Naive thymus-derived CD4-positive, alpha-beta T cell (primary cell): ENCODE measurements around the gene SCYL1. TPM values are rescaled to one million over a fixed set of nuclear protein-coding genes. Genes with fewer than 3 reads are reported as not detected.

Source experiments
- ATAC-seq: fragments of 150-1000 bp; cut with Tn5 transposase; 2 replicates; pipeline ENCODE4 v1.10.0; 2021; ENCODE audit warnings: mild to moderate bottlenecking, moderate library complexity
- CTCF ChIA-PET: fragments of 350-600 bp; sonication (Branson Sonifier 250); formaldehyde crosslinking; loops from one replicate; lab custom pipeline; 2021; ENCODE audit warnings: antibody characterized with exemption; lab: Charles Lee
- POLR2A ChIA-PET: fragments of 350-600 bp; sonication (Branson Sonifier 250); formaldehyde crosslinking; loops from one replicate; lab custom pipeline; 2021; ENCODE audit warnings: antibody characterized with exemption, inconsistent platforms; lab: Charles Lee
- DNase-seq, 9 donors: peaks; one replicate each; pipeline versions ENCODE4 v3.0.0 to v3.0.0-alpha.2; 2020 to 2022; ENCODE audit warnings: mixed read lengths in 1 of 9
- H3K27ac ChIP-seq: one replicate; pipeline ENCODE4 v1.7.0; 2013; ENCODE audit warnings: mild to moderate bottlenecking, low read depth, low read length, moderate library complexity
- H3K27me3 ChIP-seq, 2 donors: one replicate each; pipeline ENCODE4 v1.7.0; 2013; ENCODE audit warnings: low read length in 2 of 2, mild to moderate bottlenecking in 2 of 2, moderate library complexity in 2 of 2; ENCODE audit not compliant: control insufficient read depth in 2 of 2, insufficient read depth in 2 of 2
- H3K36me3 ChIP-seq, 3 experiments: 1 replicate in 2 of 3; 2 replicates in 1 of 3; pipeline ENCODE4 v1.7.0; 2013; ENCODE audit warnings: low read length in 3 of 3, mild to moderate bottlenecking in 3 of 3, moderate library complexity in 1 of 3; ENCODE audit not compliant: insufficient read depth in 3 of 3, control insufficient read depth in 2 of 3
- H3K4me1 ChIP-seq, 2 donors: one replicate each; pipeline ENCODE4 v1.7.0; 2013; ENCODE audit warnings: low read length in 2 of 2, mild to moderate bottlenecking in 2 of 2, moderate library complexity in 1 of 2; ENCODE audit not compliant: control insufficient read depth in 2 of 2, insufficient read depth in 2 of 2
- H3K4me3 ChIP-seq: 2 replicates; pipeline ENCODE4 v1.7.0; 2013; ENCODE audit warnings: mild to moderate bottlenecking, low read length
- H3K9me3 ChIP-seq, 3 experiments: 1 replicate in 2 of 3; 2 replicates in 1 of 3; pipeline ENCODE4 v1.7.0; 2013; ENCODE audit warnings: low read length in 3 of 3; ENCODE audit not compliant: control insufficient read depth in 2 of 3
- H3K27ac Mint-ChIP-seq, 9 donors: one replicate each; pipeline ENCODE4 v1.8.0; 2020 to 2022; ENCODE audit warnings: mixed read lengths in 9 of 9, mild to moderate bottlenecking in 8 of 9, moderate library complexity in 5 of 9, inconsistent platforms in 2 of 9
- H3K27me3 Mint-ChIP-seq, 5 donors: one replicate each; pipeline ENCODE4 v1.8.0; 2021 to 2022; ENCODE audit warnings: mixed read lengths in 5 of 5, mild to moderate bottlenecking in 1 of 5
- H3K36me3 Mint-ChIP-seq, 5 donors: one replicate each; pipeline ENCODE4 v1.8.0; 2020 to 2022; ENCODE audit warnings: mixed read lengths in 5 of 5, mild to moderate bottlenecking in 3 of 5, inconsistent platforms in 1 of 5
- H3K4me1 Mint-ChIP-seq, 7 donors: one replicate each; pipeline ENCODE4 v1.8.0; 2020 to 2022; ENCODE audit warnings: mixed read lengths in 7 of 7, mild to moderate bottlenecking in 3 of 7, inconsistent platforms in 1 of 7
- H3K4me3 Mint-ChIP-seq, 10 donors: one replicate each; pipeline ENCODE4 v1.8.0; 2020 to 2022; ENCODE audit warnings: mild to moderate bottlenecking in 10 of 10, mixed read lengths in 10 of 10, moderate library complexity in 6 of 10, inconsistent platforms in 2 of 10
- H3K9me3 Mint-ChIP-seq, 11 donors: one replicate each; pipeline ENCODE4 v1.8.0; 2020 to 2022; ENCODE audit warnings: mixed read lengths in 11 of 11, mild to moderate bottlenecking in 4 of 11, inconsistent platforms in 1 of 11, moderate library complexity in 1 of 11
- intact Hi-C, 2 donors: fragments of 100-400 bp; cut with micrococcal nuclease; formaldehyde crosslinking; loops; one replicate each; pipeline ENCODE4 v1.15.1; 2023
- polyA plus RNA-seq, 2 donors: library from polyadenylated mRNA; unstranded; fragments of 300-500 nt; fragmentation: Illumina TruSeq; gene quantifications; one replicate each; pipeline ENCODE4 v1.2.3, GENCODE V29; 2021
- total RNA-seq, 6 experiments: library from RNA in 5 of 6; stranded (reverse) in 5 of 6; gene quantifications; 1 replicate in 5 of 6; 2 replicates in 1 of 6; pipeline ENCODE4 v1.2.3 and lab custom pipeline; 2021 to 2026

Gene SCYL1
- total and polyA plus RNA-seq, 7 experiments from 2014 or later = 27.0 to 79.8 (median 69.1) TPM

GRCh38 chr11:65537296-65537597, 12.4 kb downstream of the SCYL1 start:
- Histone ChIP-seq H3K27ac (no peak overlapping the region), H3K4me1 (peaks cover 12 to 18% of the 10 kb centered on the region in 2 donors), H3K4me3 (no peak overlapping the region), H3K9me3 (no peaks in the 10 kb centered on the region), H3K27me3 (no peaks in the 10 kb centered on the region), H3K36me3 (peaks cover 0 to 54% (median 4%) of the 10 kb centered on the region in 3 experiments)
- Mint-ChIP-seq H3K27me3 (no peaks in the 10 kb centered on the region), H3K4me1 (peaks cover 5 to 17% (median 10%) of the 10 kb centered on the region in 7 donors), H3K9me3 (no peaks in the 10 kb centered on the region), H3K27ac (peak overlapping the region in 1 of 9 donors; percentile 38), H3K4me3 (peak overlapping the region in 3 of 10 donors; percentile 35 to 61 (median 60)), H3K36me3 (peaks cover 0 to 5% (median 4%) of the 10 kb centered on the region in 5 donors)
- CTCF ChIA-PET = interaction anchor here (1.0 to 9.8 kb wide), 3 partner anchors 13 to 53 kb away, joined by 3 to 126 read pairs (median 5); partner anchors contain the start of genes KCNK7 and SCYL1
- intact Hi-C loops = no loop called here
- ATAC-seq (no peak), DNase-seq (no peak)
- POLR2A ChIA-PET = interaction anchor here (0.8 to 1.8 kb wide), 5 partner anchors 12 to 52 kb away, joined by 3 to 10 read pairs (median 4); partner anchors contain the start of genes FAM89B and SCYL1

- Mint-ChIP-seq H3K9me3 (no peaks in the 10 kb centered on the region), H3K27ac (peak overlapping the region in 1 of 9 donors; percentile 38), H3K4me3 (peak overlapping the region in 5 of 10 donors; percentile 35 to 61 (median 49)), H3K36me3 (peaks cover 0 to 5% (median 4%) of the 10 kb centered on the region in 5 donors), H3K27me3 (no peaks in the 10 kb centered on the region), H3K4me1 (peaks cover 5 to 18% (median 13%) of the 10 kb centered on the region in 7 donors)
- ATAC-seq (no peak), DNase-seq (no peak)
- Histone ChIP-seq H3K27ac (no peak overlapping the region), H3K4me1 (peaks cover 12 to 18% of the 10 kb centered on the region in 2 donors), H3K4me3 (no peak overlapping the region), H3K27me3 (no peaks in the 10 kb centered on the region), H3K9me3 (no peaks in the 10 kb centered on the region), H3K36me3 (peaks cover 0 to 50% (median 4%) of the 10 kb centered on the region in 3 experiments)
- CTCF ChIA-PET = interaction anchor here (0.6 to 9.8 kb wide), 3 partner anchors 13 to 430 kb away, joined by 3 to 126 read pairs (median 5); partner anchors contain the start of genes KCNK7 and SCYL1
- intact Hi-C loops = no loop called here
- POLR2A ChIA-PET = interaction anchor here (0.8 to 4.9 kb wide), 6 partner anchors 12 to 50 kb away, joined by 3 to 48 read pairs (median 4); partner anchors contain the start of genes EHBP1L1, FAM89B and SCYL1
Observed at GRCh38 chr11:65537620-65538231, 12.8 kb downstream of the SCYL1 start.

- CTCF ChIA-PET = interaction anchor here (0.6 to 9.8 kb wide), 3 partner anchors 14 to 430 kb away, joined by 3 to 126 read pairs (median 5); partner anchors contain the start of genes KCNK7 and SCYL1
- Mint-ChIP-seq H3K9me3 (no peaks in the 10 kb centered on the region), H3K4me1 (peaks cover 5 to 20% (median 14%) of the 10 kb centered on the region in 7 donors), H3K27me3 (no peaks in the 10 kb centered on the region), H3K4me3 (peak overlapping the region in 6 of 10 donors; percentile 23 to 76 (median 46)), H3K36me3 (peaks cover 0 to 6% (median 4%) of the 10 kb centered on the region in 5 donors), H3K27ac (peak overlapping the region in 1 of 9 donors; percentile 56)
- Histone ChIP-seq H3K27me3 (no peaks in the 10 kb centered on the region), H3K27ac (no peak overlapping the region), H3K4me3 (no peak overlapping the region), H3K4me1 (peaks cover 12 to 18% of the 10 kb centered on the region in 2 donors), H3K36me3 (peaks cover 0 to 50% (median 4%) of the 10 kb centered on the region in 3 experiments), H3K9me3 (no peaks in the 10 kb centered on the region)
- no peak for DNase-seq
- intact Hi-C loops = no loop called here
- POLR2A ChIA-PET = interaction anchor here (1.5 to 4.9 kb wide), 2 partner anchors 13 to 37 kb away, joined by 3 to 48 read pairs; partner anchors contain the start of genes EHBP1L1 and SCYL1
- no peak for ATAC-seq
Observed at GRCh38 chr11:65538232-65538914, 13.5 kb downstream of the SCYL1 start.

GRCh38 chr11:65538915-65539743, 14.2 kb downstream of the SCYL1 start:
- H3K4me3 Mint-ChIP-seq = peak overlapping the region in 1 of 10 donors; percentile 81
- peaks cover 12 to 18% of the 10 kb centered on the region in 2 donors for H3K4me1 ChIP-seq

GRCh38 chr11:65539744-65540289, 14.9 kb downstream of the SCYL1 start:
- Histone ChIP-seq H3K9me3 (no peaks in the 10 kb centered on the region), H3K27ac (peak overlapping the region; percentile 74), H3K4me3 (peak overlapping the region; percentile 71), H3K36me3 (peaks cover 0 to 49% (median 4%) of the 10 kb centered on the region in 3 experiments), H3K4me1 (peaks cover 12 to 18% of the 10 kb centered on the region in 2 donors), H3K27me3 (no peaks in the 10 kb centered on the region)
- Mint-ChIP-seq H3K4me1 (peaks cover 12 to 26% (median 19%) of the 10 kb centered on the region in 7 donors), H3K36me3 (peaks cover 0 to 8% (median 0%) of the 10 kb centered on the region in 5 donors), H3K27me3 (no peaks in the 10 kb centered on the region), H3K27ac (peak overlapping the region in 7 of 9 donors; percentile 48 to 92 (median 83)), H3K4me3 (peak overlapping the region; percentile 81 to 90 (median 84)), H3K9me3 (no peaks in the 10 kb centered on the region)
- CTCF ChIA-PET = interaction anchor here (0.7 to 9.8 kb wide), 12 partner anchors 9 to 73 kb away, joined by 3 to 126 read pairs (median 6); partner anchors contain the start of genes EHBP1L1, FAM89B, KCNK7 and ZNRD2
- DNase-seq = peak in 1 of 9 donors; percentile 41
- intact Hi-C loops = loop anchor here (1.0 to 10.0 kb wide), 15 partner anchors 13 to 315 kb away; partner anchors contain the start of genes PCNX3 (in 2 of the 2), SCYL1 (in 2 of the 2), CFL1 (in 1 of the 2) and FRMD8 (in 1 of the 2)
- peak; percentile 82 for ATAC-seq
- POLR2A ChIA-PET = interaction anchor here (0.6 to 14.3 kb wide), 19 partner anchors 9 to 321 kb away, joined by 3 to 186 read pairs (median 10); partner anchors contain the start of genes EHBP1L1, FAM89B, LTBP3 and MALAT1

More at GRCh38 chr11:65538915-65539743, 14.2 kb downstream of the SCYL1 start:
- ATAC-seq (no peak), DNase-seq (no peak)
- CTCF ChIA-PET = interaction anchor here (0.7 to 9.8 kb wide), 8 partner anchors 10 to 51 kb away, joined by 3 to 126 read pairs (median 11); partner anchors contain the start of genes FAM89B, KCNK7 and ZNRD2
- Histone ChIP-seq H3K36me3 (peaks cover 0 to 49% (median 4%) of the 10 kb centered on the region in 3 experiments), H3K9me3 (no peaks in the 10 kb centered on the region), H3K4me3 (no peak overlapping the region), H3K27me3 (no peaks in the 10 kb centered on the region), H3K27ac (peak overlapping the region; percentile 74)
- H3K9me3 Mint-ChIP-seq = no peaks in the 10 kb centered on the region
- POLR2A ChIA-PET = interaction anchor here (0.9 to 7.8 kb wide), 14 partner anchors 8 to 322 kb away, joined by 3 to 66 read pairs (median 12); partner anchors contain the start of genes EHBP1L1, FAM89B, MALAT1 and RELA
- peaks cover 0 to 6% (median 4%) of the 10 kb centered on the region in 5 donors for H3K36me3 Mint-ChIP-seq
- intact Hi-C loops = no loop called here
- peaks cover 7 to 20% (median 14%) of the 10 kb centered on the region in 7 donors for H3K4me1 Mint-ChIP-seq
- no peaks in the 10 kb centered on the region for H3K27me3 Mint-ChIP-seq
- H3K27ac Mint-ChIP-seq = peak overlapping the region in 1 of 9 donors; percentile 32
